HL-60 (cell line): Measurements from ENCODE around the gene AQP12B.
"Not testable (repeated sequence)": the region's sequence is repeated elsewhere in the genome, so short reads cannot be mapped to it uniquely, and the experiment has no call there.

ENCODE experiments used
- DNase-seq, 2 experiments: peaks; one replicate each; pipeline ENCODE4 v3.0.0-alpha.2; 2010 to 2020; ENCODE audit warnings: low read depth in 1 of 2, low spot score in 1 of 2
- H3K27ac ChIP-seq: fragments of 250-450 bp; sonication (Bioruptor Pico); replicated peaks from 2 replicates; pipeline ENCODE4 v1.5.1; 2020; ENCODE audit warnings: mild to moderate bottlenecking, moderate library complexity
- H3K27me3 ChIP-seq: fragments of 250-450 bp; sonication (Bioruptor Pico); 2 replicates; pipeline ENCODE4 v1.5.1; 2021; ENCODE audit warnings: mild to moderate bottlenecking, moderate library complexity; ENCODE audit not compliant: insufficient read depth, poor library complexity, severe bottlenecking
- H3K4me3 ChIP-seq: replicated peaks from 2 replicates; pipeline ENCODE4 v1.5.1; 2011; ENCODE audit warnings: mild to moderate bottlenecking, control low read depth, low read length; ENCODE audit not compliant: insufficient read depth
- GABPA ChIP-seq: IDR thresholded peaks from 2 replicates; pipeline ENCODE4 v1.6.1; 2012; ENCODE audit warnings: low read depth
- POLR2AphosphoS5 ChIP-seq: IDR thresholded peaks from 2 replicates; pipeline ENCODE4 v1.6.1; 2012; ENCODE audit warnings: low read depth
- SPI1 ChIP-seq: IDR thresholded peaks from 2 replicates; pipeline ENCODE4 v1.6.1; 2012; ENCODE audit warnings: low read depth, mild to moderate bottlenecking, borderline replicate concordance
- long read RNA-seq: library from polyadenylated mRNA; unstranded; transcript quantifications from one replicate; pipeline ENCODE4 v2.0.0, GENCODE V29; 2020
- TF ChIP-seq, protein P1 (sequence below): IDR thresholded peaks from 2 replicates; pipeline ENCODE4 v1.6.1; 2012; ENCODE audit warnings: low read depth; ENCODE audit not compliant: insufficient replicate concordance
- TF ChIP-seq, protein P2 (sequence below): IDR thresholded peaks from one replicate; pipeline ENCODE4 v1.5.1; 2011; ENCODE audit warnings: low read length, control low read depth, inconsistent platforms; ENCODE audit not compliant: insufficient read depth

The AQP12B gene, protein sequence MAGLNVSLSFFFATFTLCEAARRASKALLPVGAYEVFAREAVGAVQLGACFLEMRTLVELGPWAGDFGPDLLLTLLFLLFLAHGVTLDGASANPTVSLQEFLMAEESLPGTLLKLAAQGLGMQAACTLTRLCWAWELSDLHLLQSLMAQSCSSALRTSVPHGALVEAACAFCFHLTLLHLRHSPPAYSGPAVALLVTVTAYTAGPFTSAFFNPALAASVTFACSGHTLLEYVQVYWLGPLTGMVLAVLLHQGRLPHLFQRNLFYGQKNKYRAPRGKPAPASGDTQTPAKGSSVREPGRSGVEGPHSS
- long read RNA-seq = 0 reads

DNA sequence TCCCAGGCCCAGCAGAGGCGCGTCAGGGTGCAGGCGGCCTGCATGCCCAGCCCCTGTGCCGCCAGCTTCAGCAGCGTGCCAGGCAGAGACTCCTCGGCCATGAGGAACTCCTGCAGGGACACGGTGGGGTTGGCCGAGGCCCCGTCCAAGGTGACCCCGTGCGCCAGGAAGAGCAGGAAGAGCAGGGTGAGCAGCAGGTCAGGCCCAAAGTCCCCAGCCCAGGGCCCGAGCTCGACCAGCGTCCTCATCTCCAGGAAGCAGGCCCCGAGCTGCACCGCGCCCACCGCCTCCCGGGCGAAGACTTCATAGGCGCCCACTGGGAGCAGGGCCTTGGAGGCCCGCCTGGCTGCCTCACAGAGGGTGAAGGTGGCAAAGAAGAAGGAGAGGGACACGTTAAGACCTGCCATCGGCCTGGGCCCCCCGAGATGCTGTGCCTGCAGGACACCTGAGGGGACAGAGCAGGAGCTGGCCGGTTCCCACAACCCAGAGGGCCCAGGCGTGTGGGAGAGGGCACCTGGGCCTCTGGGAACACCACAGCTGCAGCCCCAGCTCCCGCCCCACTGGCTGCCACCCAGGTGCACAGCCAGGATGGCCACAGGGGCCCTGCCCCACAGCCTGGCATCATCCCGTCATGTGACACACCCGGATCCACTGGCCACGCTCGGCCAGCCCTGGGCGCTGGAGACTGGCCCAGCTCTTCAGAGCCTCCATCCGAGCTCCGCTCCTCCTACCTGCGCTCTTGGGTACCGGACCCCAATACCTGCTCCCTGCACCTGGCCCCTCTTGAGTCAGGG is at the start of gene AQP12B:
TSS of gene AQP12B (minus strand) at position 455 of the 794 bp plus-strand sequence. CDS start at position 407, 48 bp downstream.
- H3K27me3 ChIP-seq, H3K4me3 ChIP-seq, H3K27ac ChIP-seq, DNase-seq: not testable (repeated sequence)

DNA sequence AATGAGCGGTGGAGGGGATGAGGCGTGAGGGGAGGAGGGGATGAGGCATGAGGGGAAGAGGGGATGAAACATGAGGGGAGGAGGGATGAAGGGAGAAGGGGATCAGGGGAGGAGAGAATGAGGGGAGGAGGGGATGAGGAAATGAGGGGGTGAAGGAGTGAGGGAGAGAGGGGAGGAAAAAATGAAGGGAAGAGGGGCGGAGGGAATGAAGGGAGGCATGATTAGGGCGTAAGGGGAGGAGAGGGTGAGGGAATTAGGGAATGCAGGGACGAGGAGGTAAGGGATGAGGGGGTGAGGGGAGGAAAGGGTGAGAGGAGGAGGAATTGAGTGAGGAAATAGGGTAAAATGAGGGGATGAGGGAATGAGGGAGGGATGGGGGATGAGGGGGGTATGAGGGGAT is 49.5 kb upstream of the AQP12B start:
- H3K4me3 ChIP-seq = no peak overlapping the region
- TF ChIP-seq, protein P1, sequence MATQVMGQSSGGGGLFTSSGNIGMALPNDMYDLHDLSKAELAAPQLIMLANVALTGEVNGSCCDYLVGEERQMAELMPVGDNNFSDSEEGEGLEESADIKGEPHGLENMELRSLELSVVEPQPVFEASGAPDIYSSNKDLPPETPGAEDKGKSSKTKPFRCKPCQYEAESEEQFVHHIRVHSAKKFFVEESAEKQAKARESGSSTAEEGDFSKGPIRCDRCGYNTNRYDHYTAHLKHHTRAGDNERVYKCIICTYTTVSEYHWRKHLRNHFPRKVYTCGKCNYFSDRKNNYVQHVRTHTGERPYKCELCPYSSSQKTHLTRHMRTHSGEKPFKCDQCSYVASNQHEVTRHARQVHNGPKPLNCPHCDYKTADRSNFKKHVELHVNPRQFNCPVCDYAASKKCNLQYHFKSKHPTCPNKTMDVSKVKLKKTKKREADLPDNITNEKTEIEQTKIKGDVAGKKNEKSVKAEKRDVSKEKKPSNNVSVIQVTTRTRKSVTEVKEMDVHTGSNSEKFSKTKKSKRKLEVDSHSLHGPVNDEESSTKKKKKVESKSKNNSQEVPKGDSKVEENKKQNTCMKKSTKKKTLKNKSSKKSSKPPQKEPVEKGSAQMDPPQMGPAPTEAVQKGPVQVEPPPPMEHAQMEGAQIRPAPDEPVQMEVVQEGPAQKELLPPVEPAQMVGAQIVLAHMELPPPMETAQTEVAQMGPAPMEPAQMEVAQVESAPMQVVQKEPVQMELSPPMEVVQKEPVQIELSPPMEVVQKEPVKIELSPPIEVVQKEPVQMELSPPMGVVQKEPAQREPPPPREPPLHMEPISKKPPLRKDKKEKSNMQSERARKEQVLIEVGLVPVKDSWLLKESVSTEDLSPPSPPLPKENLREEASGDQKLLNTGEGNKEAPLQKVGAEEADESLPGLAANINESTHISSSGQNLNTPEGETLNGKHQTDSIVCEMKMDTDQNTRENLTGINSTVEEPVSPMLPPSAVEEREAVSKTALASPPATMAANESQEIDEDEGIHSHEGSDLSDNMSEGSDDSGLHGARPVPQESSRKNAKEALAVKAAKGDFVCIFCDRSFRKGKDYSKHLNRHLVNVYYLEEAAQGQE = no peak
- TF ChIP-seq GABPA (no peak), POLR2AphosphoS5 (no peak), SPI1 (no peak)
- TF ChIP-seq, protein P2, sequence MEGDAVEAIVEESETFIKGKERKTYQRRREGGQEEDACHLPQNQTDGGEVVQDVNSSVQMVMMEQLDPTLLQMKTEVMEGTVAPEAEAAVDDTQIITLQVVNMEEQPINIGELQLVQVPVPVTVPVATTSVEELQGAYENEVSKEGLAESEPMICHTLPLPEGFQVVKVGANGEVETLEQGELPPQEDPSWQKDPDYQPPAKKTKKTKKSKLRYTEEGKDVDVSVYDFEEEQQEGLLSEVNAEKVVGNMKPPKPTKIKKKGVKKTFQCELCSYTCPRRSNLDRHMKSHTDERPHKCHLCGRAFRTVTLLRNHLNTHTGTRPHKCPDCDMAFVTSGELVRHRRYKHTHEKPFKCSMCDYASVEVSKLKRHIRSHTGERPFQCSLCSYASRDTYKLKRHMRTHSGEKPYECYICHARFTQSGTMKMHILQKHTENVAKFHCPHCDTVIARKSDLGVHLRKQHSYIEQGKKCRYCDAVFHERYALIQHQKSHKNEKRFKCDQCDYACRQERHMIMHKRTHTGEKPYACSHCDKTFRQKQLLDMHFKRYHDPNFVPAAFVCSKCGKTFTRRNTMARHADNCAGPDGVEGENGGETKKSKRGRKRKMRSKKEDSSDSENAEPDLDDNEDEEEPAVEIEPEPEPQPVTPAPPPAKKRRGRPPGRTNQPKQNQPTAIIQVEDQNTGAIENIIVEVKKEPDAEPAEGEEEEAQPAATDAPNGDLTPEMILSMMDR = no peak
- no peak overlapping the region for H3K27ac ChIP-seq
- DNase-seq = no peak
- H3K27me3 ChIP-seq = peaks cover 2% of the 10 kb centered on the region

DNA sequence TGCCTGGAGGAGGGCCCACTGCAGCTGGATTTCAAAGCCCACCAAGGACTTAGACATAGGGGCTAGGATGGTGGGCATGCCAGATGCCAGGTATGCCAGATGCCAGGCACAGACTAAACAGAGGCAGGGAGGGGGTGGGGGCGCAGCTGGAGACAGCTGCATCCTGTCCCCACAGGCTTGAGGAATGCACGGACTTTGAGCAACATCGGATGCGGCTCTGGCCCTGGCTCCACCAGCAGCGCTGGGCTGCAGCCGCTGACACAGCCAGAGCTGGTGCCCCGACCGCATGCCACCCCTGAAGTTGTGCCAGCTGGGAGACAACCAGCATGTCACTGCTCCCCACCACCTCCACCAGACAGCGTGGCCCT is 48.5 kb upstream of the AQP12B start:
- Histone ChIP-seq H3K4me3 (no peak overlapping the region), H3K27ac (no peak overlapping the region), H3K27me3 (peaks cover 2% of the 10 kb centered on the region)
- TF ChIP-seq SPI1 = no peak
- TF ChIP-seq GABPA = no peak
- TF ChIP-seq, protein P1 = no peak
- TF ChIP-seq POLR2AphosphoS5 = no peak
- TF ChIP-seq, protein P2 = no peak
- no peak for DNase-seq

DNA sequence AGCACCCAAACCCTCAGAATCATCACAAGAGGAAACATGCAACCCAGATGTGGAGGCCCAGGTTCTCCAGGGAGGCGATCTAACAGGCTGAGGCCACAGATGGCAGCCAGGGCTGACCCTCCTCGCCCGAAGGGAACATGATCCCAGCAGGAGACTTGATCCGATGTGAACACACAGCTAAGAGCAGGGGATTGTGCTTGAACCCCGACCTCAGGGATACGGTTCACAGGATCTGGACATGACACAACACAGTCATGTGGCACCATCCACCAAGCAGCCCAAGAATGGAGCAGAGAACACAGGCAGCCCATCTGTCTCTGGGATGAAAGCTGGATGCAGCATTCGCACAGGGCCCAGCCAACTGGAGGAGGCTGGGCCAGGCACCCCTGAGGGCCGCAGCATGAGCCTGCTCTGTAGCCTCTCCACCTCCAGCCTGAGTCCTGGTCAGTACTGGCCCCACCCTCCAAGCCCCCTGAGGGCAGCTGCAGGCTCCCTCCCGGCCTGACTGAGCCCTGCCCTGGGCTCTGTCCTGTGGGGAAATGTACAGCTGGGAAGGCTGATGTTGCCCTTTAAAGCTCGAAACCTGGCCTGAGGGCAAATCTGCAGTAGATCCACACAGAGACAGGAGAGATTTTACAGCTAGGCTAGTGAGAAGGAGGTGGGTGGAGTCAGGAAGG is 48.0 kb upstream of the AQP12B start:
- no peak for DNase-seq
- H3K4me3 ChIP-seq = no peak overlapping the region
- no peak overlapping the region for H3K27ac ChIP-seq
- no peak for TF ChIP-seq SPI1
- no peak for TF ChIP-seq POLR2AphosphoS5
- TF ChIP-seq, protein P1 = no peak
- no peak for TF ChIP-seq GABPA
- TF ChIP-seq, protein P2 = no peak
- H3K27me3 ChIP-seq = peaks cover 2% of the 10 kb centered on the region
